Stimulated activated CD8-positive, alpha-beta memory T cell treated with anti-CD3 and anti-CD28 coated beads, Interleukin-15, amount 100 ng/mL, for 1 hour (primary cell): Measurements from ENCODE around the gene MSRB1.
"Not testable (repeated sequence)": the region's sequence is repeated elsewhere in the genome, so short reads cannot be mapped to it uniquely, and the experiment has no call there.

Experiments
- DNase-seq: peaks from one replicate; pipeline ENCODE4 v3.0.0-alpha.2; 2020; ENCODE audit warnings: low read depth

MSRB1 gene

GRCh38 chr16:1960665-1961630 lies 17.9 kb upstream of the MSRB1 start:
- no peak for DNase-seq

- DNase-seq: peak; percentile 85
Measured at GRCh38 chr16:1959269-1960039, 16.5 kb upstream of the MSRB1 start, which contains the start of gene NDUFB10. Gene NDUFB10, plus strand, starts transcription at chr16:1959538. Its CDS starts 87 bp downstream, at chr16:1959625.

- no peak for DNase-seq
Measured at GRCh38 chr16:1958715-1959268, 15.8 kb upstream of the MSRB1 start.

- DNase-seq: not testable (repeated sequence)
Measured at GRCh38 chr16:1958143-1958491, 15.1 kb upstream of the MSRB1 start.

- not testable (repeated sequence) for DNase-seq
Measured at GRCh38 chr16:1957434-1958142, 14.6 kb upstream of the MSRB1 start.

- DNase-seq: no peak
Measured at GRCh38 chr16:1953734-1954133, 10.7 kb upstream of the MSRB1 start.

GRCh38 chr16:1950559-1950958 lies 7.6 kb upstream of the MSRB1 start:
- no peak for DNase-seq

GRCh38 chr16:1950047-1950446 lies 7.0 kb upstream of the MSRB1 start:
- no peak for DNase-seq

GRCh38 chr16:1949507-1949906 lies 6.5 kb upstream of the MSRB1 start:
- no peak for DNase-seq

GRCh38 chr16:1947369-1947670 lies 4.3 kb upstream of the MSRB1 start:
- no peak for DNase-seq

- DNase-seq: no peak
Measured at GRCh38 chr16:1946495-1947368, 3.7 kb upstream of the MSRB1 start.

GRCh38 chr16:1945559-1946391 lies 2.8 kb upstream of the MSRB1 start:
- no peak for DNase-seq

GRCh38 chr16:1944612-1945199 lies 1.7 kb upstream of the MSRB1 start:
- DNase-seq: no peak

- DNase-seq: no peak
Measured at GRCh38 chr16:1942047-1942809, 771 bp downstream of the MSRB1 start.

- DNase-seq: no peak
Measured at GRCh38 chr16:1941162-1942046, 1.6 kb downstream of the MSRB1 start.

GRCh38 chr16:1940273-1941161 lies 2.5 kb downstream of the MSRB1 start:
- no peak for DNase-seq

GRCh38 chr16:1939833-1940232 lies 3.2 kb downstream of the MSRB1 start:
- not testable (repeated sequence) for DNase-seq
